ENCODE measurements around the gene WNT11. TPM values are rescaled to one million over a fixed set of nuclear protein-coding genes. Genes with fewer than 3 reads are reported as not detected.

WNT11 gene
- total RNA-seq, 4 donors from 2014 or later: 4.2 to 11.4 (median 7.4) TPM

GRCh38 chr11:76245720-76246119, 39.4 kb upstream of the WNT11 start:
- H3K4me3 ChIP-seq (ENCODE audit: low read depth, poor library complexity, severe bottlenecking): no peak overlapping the region
- TF ChIP-seq CTCF (IDR thresholded peaks at IDR 0.05): no peak
- no peak for TF ChIP-seq POLR2A (IDR thresholded peaks at IDR 0.05)
- DNase-seq (ENCODE audit: low spot score in 2 of 2): no peak
- 82 to 85% methylated on average over 2 of the region's 2 CpGs for WGBS, 2 donors
- intact Hi-C loops (cut with DNase I; ENCODE audit: low total_unique reads): no loop called here

GRCh38 chr11:76244316-76244851, 38.1 kb upstream of the WNT11 start:
- DNase-seq (ENCODE audit: low spot score in 2 of 2): no peak
- TF ChIP-seq CTCF (IDR thresholded peaks at IDR 0.05): no peak
- TF ChIP-seq POLR2A (IDR thresholded peaks at IDR 0.05): no peak
- intact Hi-C loops (cut with DNase I; ENCODE audit: low total_unique reads): no loop called here
- 72 to 82% methylated on average over 4 of the region's 4 CpGs for WGBS, 2 donors
- no peak overlapping the region for H3K4me3 ChIP-seq (ENCODE audit: low read depth, poor library complexity, severe bottlenecking)

- intact Hi-C loops (cut with DNase I; ENCODE audit: low total_unique reads): no loop called here
- no peak for TF ChIP-seq POLR2A (IDR thresholded peaks at IDR 0.05)
- no peak for TF ChIP-seq CTCF (IDR thresholded peaks at IDR 0.05)
Measured at GRCh38 chr11:76243957-76244285, 37.6 kb upstream of the WNT11 start.

GRCh38 chr11:76243193-76243956, 37.1 kb upstream of the WNT11 start:
- no peak for DNase-seq (ENCODE audit: low spot score in 2 of 2)
- intact Hi-C loops (cut with DNase I; ENCODE audit: low total_unique reads): no loop called here
- TF ChIP-seq CTCF (IDR thresholded peaks at IDR 0.05) (no peak), POLR2A (IDR thresholded peaks at IDR 0.05) (no peak)
- WGBS, 2 donors: 50 to 63% methylated on average over 22 to 23 of the region's 23 CpGs
- H3K4me3 ChIP-seq (ENCODE audit: low read depth, poor library complexity, severe bottlenecking): no peak overlapping the region

More at GRCh38 chr11:76243957-76244285, 37.6 kb upstream of the WNT11 start:
- no peak for DNase-seq (ENCODE audit: low spot score in 2 of 2)
- no peak overlapping the region for H3K4me3 ChIP-seq (ENCODE audit: low read depth, poor library complexity, severe bottlenecking)
- 84 to 86% methylated on average over 7 of the region's 7 CpGs for WGBS, 2 donors

- WGBS, 2 donors: 91 to 96% methylated on average over 12 of the region's 12 CpGs
- no peak for DNase-seq (ENCODE audit: low spot score in 2 of 2)
- TF ChIP-seq POLR2A (IDR thresholded peaks at IDR 0.05): no peak
- TF ChIP-seq CTCF (IDR thresholded peaks at IDR 0.05): no peak
- intact Hi-C loops (cut with DNase I; ENCODE audit: low total_unique reads): no loop called here
- no peak overlapping the region for H3K4me3 ChIP-seq (ENCODE audit: low read depth, poor library complexity, severe bottlenecking)
Measured at GRCh38 chr11:76242004-76242779, 35.9 kb upstream of the WNT11 start.
